GM15510 (cell line): ENCODE data around the gene PGAM1.

Source experiments
- POLR2A ChIP-seq: IDR thresholded peaks from 3 replicates; pipeline ENCODE4 v1.6.1; 2011; ENCODE audit warnings: borderline replicate concordance; ENCODE audit not compliant: insufficient read length; ENCODE audit errors: extremely low read depth

The PGAM1 gene

GRCh38 chr10:97425964-97426775, at the start of gene PGAM1:
TSS of gene PGAM1 (plus strand) at chr10:97426191. CDS start at chr10:97426308, 117 bp downstream.
- TF ChIP-seq POLR2A = peak; percentile 69

GRCh38 chr10:97376413-97376812, 49.6 kb upstream of the PGAM1 start:
- TF ChIP-seq POLR2A = no peak

GRCh38 chr10:97378933-97379921, 46.8 kb upstream of the PGAM1 start:
- TF ChIP-seq POLR2A = no peak

- no peak for TF ChIP-seq POLR2A
These were observed 45.5 kb upstream of the PGAM1 start for GRCh38 chr10:97380516-97380915.

GRCh38 chr10:97381626-97382025, 44.4 kb upstream of the PGAM1 start:
- TF ChIP-seq POLR2A = no peak

- no peak for TF ChIP-seq POLR2A
These were observed 42.8 kb upstream of the PGAM1 start for GRCh38 chr10:97383159-97383558.

- no peak for TF ChIP-seq POLR2A
These were observed 41.8 kb upstream of the PGAM1 start for GRCh38 chr10:97384156-97384555.

- TF ChIP-seq POLR2A = no peak
These were observed 41.4 kb upstream of the PGAM1 start for GRCh38 chr10:97384641-97385040.

GRCh38 chr10:97385565-97385964, 40.4 kb upstream of the PGAM1 start:
- no peak for TF ChIP-seq POLR2A

- no peak for TF ChIP-seq POLR2A
These were observed 37.8 kb upstream of the PGAM1 start for GRCh38 chr10:97388152-97388551.

- no peak for TF ChIP-seq POLR2A
These were observed 35.9 kb upstream of the PGAM1 start for GRCh38 chr10:97390091-97390490.

- no peak for TF ChIP-seq POLR2A
These were observed 32.9 kb upstream of the PGAM1 start for GRCh38 chr10:97393034-97393573.

- TF ChIP-seq POLR2A = no peak
These were observed 29.9 kb upstream of the PGAM1 start for GRCh38 chr10:97396056-97396455.

GRCh38 chr10:97399843-97400545, 26.0 kb upstream of the PGAM1 start:
- TF ChIP-seq POLR2A = no peak
